Kidney (tissue), 14 donors: ENCODE data around the gene ACKR2. TPM values are rescaled to one million over a fixed set of nuclear protein-coding genes. Genes with fewer than 3 reads are reported as not detected.

Source experiments
- DNase-seq, 5 donors: peaks; one replicate each; pipeline ENCODE4 v3.0.0-alpha.2; 2013 to 2020
- FAIRE-seq: peaks from 2 replicates; lab custom pipeline; 2012; peaks lifted over from hg19 to GRCh38; lab: Jason Lieb, UNC
- H3K27ac ChIP-seq, 2 donors: one replicate each; pipeline ENCODE4 v1.7.0; 2013; ENCODE audit warnings: low read depth in 2 of 2, low read length in 2 of 2, inconsistent platforms in 1 of 2
- H3K27me3 ChIP-seq: one replicate; pipeline ENCODE4 v1.7.1; 2013; ENCODE audit warnings: low read length, inconsistent platforms; ENCODE audit not compliant: control insufficient read depth, insufficient read depth
- H3K36me3 ChIP-seq, 3 donors: one replicate each; pipeline versions ENCODE4 v1.7.0 to v1.7.1; 2013; ENCODE audit warnings: low read length in 3 of 3, control low read depth in 1 of 3, inconsistent platforms in 1 of 3; ENCODE audit not compliant: insufficient read depth in 3 of 3, control insufficient read depth in 2 of 3
- H3K4me1 ChIP-seq, 3 donors: one replicate each; pipeline versions ENCODE4 v1.7.0 to v1.7.1; 2013; ENCODE audit warnings: low read length in 3 of 3, inconsistent platforms in 1 of 3, low read depth in 1 of 3; ENCODE audit not compliant: control insufficient read depth in 2 of 3, insufficient read depth in 2 of 3
- H3K4me3 ChIP-seq, 3 donors: one replicate each; pipeline versions ENCODE4 v1.7.0 to v1.8.1; 2013; ENCODE audit warnings: low read length in 3 of 3, control low read depth in 1 of 3, inconsistent platforms in 1 of 3
- H3K9ac ChIP-seq, 3 donors: one replicate each; pipeline versions ENCODE4 v1.7.0 to v1.7.1; 2013; ENCODE audit warnings: low read length in 3 of 3, control low read depth in 1 of 3, inconsistent platforms in 1 of 3
- H3K9me3 ChIP-seq, 3 donors: one replicate each; pipeline versions ENCODE4 v1.7.0 to v1.7.1; 2013; ENCODE audit warnings: low read length in 3 of 3, control low read depth in 1 of 3, inconsistent platforms in 1 of 3; ENCODE audit not compliant: control insufficient read depth in 2 of 3, insufficient read depth in 1 of 3
- CTCF ChIP-seq: IDR thresholded peaks from 3 replicates; pipeline ENCODE4 v1.5.1; 2012; ENCODE audit warnings: mild to moderate bottlenecking, moderate library complexity, borderline replicate concordance; ENCODE audit not compliant: insufficient read depth; ENCODE audit errors: extremely low read depth
- intact Hi-C: fragments of 100-400 bp; cut with DNase I; formaldehyde crosslinking; loops from one replicate; pipeline ENCODE4 v1.11.1; 2022
- polyA plus RNA-seq: library from polyadenylated mRNA; stranded (reverse); fragments of 350-450 nt; fragmentation: Illumina TruSeq; extraction: RNeasy Lipid Tissue Mini Kit (QIAGEN cat#74804); gene quantifications from one replicate; pipeline ENCODE4 v1.2.3, GENCODE V29; 2014; ENCODE audit warnings: low read depth, low replicate concordance; ENCODE audit not compliant: insufficient read depth
- total RNA-seq: library from RNA; stranded (reverse); fragmentation: NEBNext Ultra II Directional; extraction: Animal tissue kit (Norgen Biotek cat#: 25700); gene quantifications from one replicate; pipeline ENCODE4 v1.2.1, GENCODE V29; 2021
- donor health status: control.
- donor health status: control.
- donor health status: control.
- donor health status: control.
- donor health status: control.
- donor health status: DM: yes; HTN: yes; CAD: no.
- donor health status: Normal renal cell carcinoma (clear cell type).

The ACKR2 gene
- total and polyA plus RNA-seq, 2 donors from 2014 or later, result 0.86 to 8.9 TPM

GRCh38 chr3:42831321-42831713 is 22.1 kb downstream of the ACKR2 start:
- no peak for FAIRE-seq
- intact Hi-C loops, result loop anchor here (10.0 kb wide), 1 partner anchor 47 kb away; no protein-coding TSS in a partner anchor
- Histone ChIP-seq H3K27ac (no peak overlapping the region), H3K36me3 (no peaks in the 10 kb centered on the region), H3K27me3 (no peaks in the 10 kb centered on the region), H3K4me1 (no peaks in the 10 kb centered on the region), H3K4me3 (no peak overlapping the region), H3K9me3 (no peaks in the 10 kb centered on the region), H3K9ac (no peak overlapping the region)
- peak; percentile 88 for TF ChIP-seq CTCF
- DNase-seq, result peak; percentile 74 to 83 (median 79)

GRCh38 chr3:42836150-42837123 is 27.2 kb downstream of the ACKR2 start:
- Histone ChIP-seq H3K36me3 (no peaks in the 10 kb centered on the region), H3K9me3 (no peaks in the 10 kb centered on the region), H3K27ac (no peak overlapping the region), H3K27me3 (no peaks in the 10 kb centered on the region), H3K9ac (no peak overlapping the region), H3K4me3 (no peak overlapping the region), H3K4me1 (no peaks in the 10 kb centered on the region)
- no peak for TF ChIP-seq CTCF
- no peak for FAIRE-seq
- no peak for DNase-seq
- intact Hi-C loops, result loop anchor here (10.0 kb wide), 1 partner anchor 52 kb away; no protein-coding TSS in a partner anchor

- H3K4me1 ChIP-seq, result peaks cover 0 to 3% (median 0%) of the 10 kb centered on the region in 3 donors
- no peak for DNase-seq
- H3K9ac ChIP-seq, result no peak overlapping the region
- intact Hi-C loops, result loop anchor here (10.0 kb wide), 1 partner anchor 54 kb away; no protein-coding TSS in a partner anchor
- H3K27ac ChIP-seq, result no peak overlapping the region
- no peaks in the 10 kb centered on the region for H3K36me3 ChIP-seq
- H3K27me3 ChIP-seq, result no peaks in the 10 kb centered on the region
- H3K9me3 ChIP-seq, result no peaks in the 10 kb centered on the region
- H3K4me3 ChIP-seq, result no peak overlapping the region
- FAIRE-seq, result no peak
- no peak for TF ChIP-seq CTCF
These were observed 29.3 kb downstream of the ACKR2 start for GRCh38 chr3:42838571-42838970.
